Trophoblast cell (in vitro differentiated cells and primary cell): ENCODE results near the gene BRAF.

Source experiments
- DNase-seq, 2 donors: peaks; one replicate each; pipeline ENCODE4 v3.0.0-alpha.2; 2016
- H2AFZ ChIP-seq: 2 replicates; pipeline ENCODE4 v1.6.1; 2013; ENCODE audit warnings: low read length, moderate library complexity, mild to moderate bottlenecking; ENCODE audit not compliant: insufficient read depth, poor library complexity
- H2AK5ac ChIP-seq: 2 replicates; pipeline ENCODE4 v1.6.1; 2013; ENCODE audit warnings: mild to moderate bottlenecking, low read length
- H2BK120ac ChIP-seq: 2 replicates; pipeline ENCODE4 v1.6.1; 2013; ENCODE audit warnings: low read length, mild to moderate bottlenecking, moderate library complexity; ENCODE audit not compliant: insufficient read depth, poor library complexity
- H2BK12ac ChIP-seq: 2 replicates; pipeline ENCODE4 v1.6.1; 2013; ENCODE audit warnings: mild to moderate bottlenecking, low read length, moderate library complexity
- H2BK5ac ChIP-seq: 2 replicates; pipeline ENCODE4 v1.6.1; 2013; ENCODE audit warnings: low read length, low read depth, moderate library complexity, mild to moderate bottlenecking; ENCODE audit not compliant: poor library complexity
- H3K14ac ChIP-seq: 2 replicates; pipeline ENCODE4 v1.6.1; 2013; ENCODE audit warnings: mild to moderate bottlenecking, low read length
- H3K18ac ChIP-seq: 2 replicates; pipeline ENCODE4 v1.6.1; 2013; ENCODE audit warnings: mild to moderate bottlenecking, low read length
- H3K23ac ChIP-seq: 2 replicates; pipeline ENCODE4 v1.6.1; 2013; ENCODE audit warnings: low read length
- H3K27ac ChIP-seq: 2 replicates; pipeline ENCODE4 v1.5.1; 2013; ENCODE audit warnings: low read depth, mild to moderate bottlenecking, inconsistent platforms, low read length, moderate library complexity
- H3K27me3 ChIP-seq: 2 replicates; pipeline ENCODE4 v1.6.1; 2013; ENCODE audit warnings: inconsistent platforms, mild to moderate bottlenecking, low read length, moderate library complexity; ENCODE audit not compliant: insufficient read depth
- H3K36me3 ChIP-seq, 2 experiments: 1 replicate in 1 of 2; 2 replicates in 1 of 2; pipeline ENCODE4 v1.6.1; 2013; ENCODE audit warnings: low read length in 2 of 2, mild to moderate bottlenecking in 2 of 2, moderate library complexity in 1 of 2; ENCODE audit not compliant: insufficient read depth in 2 of 2, control insufficient read depth in 1 of 2
- H3K4ac ChIP-seq: 2 replicates; pipeline ENCODE4 v1.6.1; 2013; ENCODE audit warnings: low read depth, mild to moderate bottlenecking, low read length, moderate library complexity
- H3K4me1 ChIP-seq, 2 experiments: 1 replicate in 1 of 2; 2 replicates in 1 of 2; pipeline ENCODE4 v1.6.1; 2013; ENCODE audit warnings: low read length in 2 of 2, mild to moderate bottlenecking in 2 of 2, moderate library complexity in 1 of 2; ENCODE audit not compliant: insufficient read depth in 2 of 2, control insufficient read depth in 1 of 2
- H3K4me2 ChIP-seq: 2 replicates; pipeline ENCODE4 v1.6.1; 2013; ENCODE audit warnings: inconsistent platforms, mild to moderate bottlenecking, low read length, moderate library complexity
- H3K4me3 ChIP-seq: 2 replicates; pipeline ENCODE4 v1.5.1; 2013; ENCODE audit warnings: mild to moderate bottlenecking, low read depth, low read length, inconsistent platforms
- H3K79me1 ChIP-seq: one replicate; pipeline ENCODE4 v1.6.1; 2013; ENCODE audit warnings: low read length
- H3K79me2 ChIP-seq: 2 replicates; pipeline ENCODE4 v1.6.1; 2013; ENCODE audit warnings: low read length, mild to moderate bottlenecking; ENCODE audit not compliant: control insufficient read depth, insufficient read depth, poor library complexity
- H3K9ac ChIP-seq: 2 replicates; pipeline ENCODE4 v1.6.1; 2013; ENCODE audit warnings: mild to moderate bottlenecking, low read length
- H3K9me3 ChIP-seq: 2 replicates; pipeline ENCODE4 v1.6.1; 2013; ENCODE audit warnings: low read depth, mild to moderate bottlenecking, control low read depth, inconsistent platforms, low read length; ENCODE audit not compliant: insufficient read depth
- H4K12ac ChIP-seq: 2 replicates; pipeline ENCODE4 v1.6.1; 2013; ENCODE audit warnings: low read depth, mild to moderate bottlenecking, low read length, moderate library complexity
- H4K8ac ChIP-seq: 2 replicates; pipeline ENCODE4 v1.6.1; 2013; ENCODE audit warnings: low read depth, mild to moderate bottlenecking, low read length, moderate library complexity
- H4K91ac ChIP-seq: one replicate; pipeline ENCODE4 v1.6.1; 2013; ENCODE audit warnings: low read depth, mild to moderate bottlenecking, low read length, moderate library complexity
- WGBS: extraction: QIAGEN DNeasy Blood & Tissue Kit; methylation state at CpG from one replicate; pipeline ENCODE4 v1.1.7; 2013; ENCODE audit warnings: missing lambda C conversion rate; ENCODE audit not compliant: insufficient read length, insufficient coverage; ENCODE audit errors: extremely low coverage; 5-methylcytosine and 5-hydroxymethylcytosine counted together

Gene BRAF

GRCh38 chr7:140896996-140897395 is 27.7 kb downstream of the BRAF start:
- no peak overlapping the region for H3K27ac ChIP-seq
- H3K4ac ChIP-seq: no peak overlapping the region
- no peak overlapping the region for H4K12ac ChIP-seq
- DNase-seq: no peak
- H2BK120ac ChIP-seq: no peak overlapping the region
- H3K79me2 ChIP-seq: no peaks in the 10 kb centered on the region
- H2BK5ac ChIP-seq: no peak overlapping the region
- no CpG with 5 or more reads among the region's 3 CpGs for WGBS
- H2AFZ ChIP-seq: no peak overlapping the region
- H3K79me1 ChIP-seq: no peaks in the 10 kb centered on the region
- no peaks in the 10 kb centered on the region for H3K36me3 ChIP-seq
- H3K23ac ChIP-seq: no peak overlapping the region
- H2AK5ac ChIP-seq: no peak overlapping the region
- H4K91ac ChIP-seq: no peak overlapping the region
- no peak overlapping the region for H3K18ac ChIP-seq
- H3K4me1 ChIP-seq: peaks cover 0 to 3% of the 10 kb centered on the region in 2 experiments
- no peaks in the 10 kb centered on the region for H3K9me3 ChIP-seq
- no peak overlapping the region for H3K9ac ChIP-seq
- H3K14ac ChIP-seq: no peak overlapping the region
- no peak overlapping the region for H3K4me2 ChIP-seq
- H4K8ac ChIP-seq: no peak overlapping the region
- no peak overlapping the region for H3K4me3 ChIP-seq
- H2BK12ac ChIP-seq: no peak overlapping the region
- H3K27me3 ChIP-seq: no peaks in the 10 kb centered on the region

DNA sequence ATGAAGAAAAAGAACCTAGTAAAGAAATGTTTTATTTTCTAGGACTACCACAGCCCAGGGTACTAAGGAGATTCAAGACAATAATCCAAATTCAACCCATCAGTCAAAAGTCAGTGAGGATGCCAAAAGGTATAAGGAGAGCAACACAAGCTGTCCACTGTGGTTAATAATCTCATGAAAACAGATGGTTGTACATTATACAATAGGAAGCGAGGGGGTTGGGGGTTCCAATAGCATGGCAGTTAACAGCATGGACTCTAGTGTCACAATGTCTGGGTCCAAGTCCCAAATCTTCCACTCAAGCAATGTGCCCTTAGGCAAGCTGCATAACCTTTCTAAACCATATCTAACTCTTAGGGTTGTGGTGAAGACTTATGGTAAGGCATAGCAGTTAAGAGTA is 35.1 kb downstream of the BRAF start:
- Histone ChIP-seq H3K9me3 (no peaks in the 10 kb centered on the region), H3K79me1 (no peaks in the 10 kb centered on the region), H3K18ac (no peak overlapping the region), H4K8ac (no peak overlapping the region), H3K79me2 (no peaks in the 10 kb centered on the region), H4K12ac (no peak overlapping the region), H3K9ac (no peak overlapping the region), H3K23ac (no peak overlapping the region), H3K14ac (no peak overlapping the region), H2AFZ (no peak overlapping the region), H3K27ac (no peak overlapping the region), H3K4me1 (peaks cover 3% of the 10 kb centered on the region in 2 experiments), H2BK12ac (no peak overlapping the region), H3K27me3 (no peaks in the 10 kb centered on the region), H2BK5ac (no peak overlapping the region), H3K4ac (no peak overlapping the region), H2BK120ac (no peak overlapping the region), H2AK5ac (no peak overlapping the region), H3K36me3 (no peaks in the 10 kb centered on the region), H3K4me3 (no peak overlapping the region), H4K91ac (no peak overlapping the region), H3K4me2 (no peak overlapping the region)
- no CpG with 5 or more reads among the region's 1 CpG for WGBS
- DNase-seq: no peak

DNA sequence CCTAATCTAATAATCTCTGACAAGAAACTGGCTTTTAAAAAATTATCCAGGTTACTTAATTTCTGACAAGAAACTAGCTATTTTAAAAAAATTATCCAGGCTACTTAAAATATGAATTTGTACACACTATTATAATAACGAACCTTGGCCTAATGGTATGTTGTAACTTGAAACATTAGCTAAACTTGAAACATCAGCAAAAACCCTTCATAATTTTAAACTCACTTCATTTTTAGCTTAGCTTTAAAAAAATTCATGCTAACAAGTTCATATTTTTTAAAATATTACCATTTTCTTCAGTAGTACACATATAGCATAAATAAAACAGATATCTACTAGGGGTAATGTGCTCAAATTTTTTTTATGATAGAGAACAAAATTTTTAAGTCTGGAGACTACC is 35.6 kb downstream of the BRAF start:
- H3K79me2 ChIP-seq: no peaks in the 10 kb centered on the region
- H2AFZ ChIP-seq: no peak overlapping the region
- no peaks in the 10 kb centered on the region for H3K27me3 ChIP-seq
- H4K8ac ChIP-seq: no peak overlapping the region
- H3K4me3 ChIP-seq: no peak overlapping the region
- H2BK12ac ChIP-seq: no peak overlapping the region
- H3K14ac ChIP-seq: no peak overlapping the region
- H3K79me1 ChIP-seq: no peaks in the 10 kb centered on the region
- H4K12ac ChIP-seq: no peak overlapping the region
- H2BK5ac ChIP-seq: no peak overlapping the region
- no peak overlapping the region for H3K18ac ChIP-seq
- no peak overlapping the region for H2BK120ac ChIP-seq
- WGBS: no CpG with 5 or more reads among the region's 1 CpG
- H3K4me1 ChIP-seq: peaks cover 3% of the 10 kb centered on the region in 2 experiments
- H3K27ac ChIP-seq: no peak overlapping the region
- H4K91ac ChIP-seq: no peak overlapping the region
- no peak overlapping the region for H3K23ac ChIP-seq
- no peak for DNase-seq
- H2AK5ac ChIP-seq: no peak overlapping the region
- H3K9ac ChIP-seq: no peak overlapping the region
- H3K36me3 ChIP-seq: no peaks in the 10 kb centered on the region
- H3K9me3 ChIP-seq: no peaks in the 10 kb centered on the region
- H3K4me2 ChIP-seq: no peak overlapping the region
- H3K4ac ChIP-seq: no peak overlapping the region

DNA sequence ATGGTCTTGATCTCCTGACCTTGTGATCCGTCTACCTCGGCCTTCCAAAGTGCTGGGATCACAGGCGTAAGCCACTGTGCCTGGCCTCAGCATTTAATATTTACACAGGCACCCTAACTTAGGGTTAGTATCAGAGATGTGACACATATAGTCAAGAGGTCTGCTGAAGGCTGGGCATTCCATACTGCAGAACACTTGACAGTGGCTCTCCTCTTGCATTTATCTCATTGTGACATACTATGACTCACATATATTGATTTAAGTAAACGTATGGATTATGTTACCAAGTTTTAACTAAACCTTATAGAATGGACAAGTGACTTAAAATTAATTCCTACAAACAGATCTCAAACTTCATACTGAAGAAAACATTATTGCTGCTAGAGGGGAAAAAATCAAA is 36.6 kb downstream of the BRAF start:
- H3K36me3 ChIP-seq: no peaks in the 10 kb centered on the region
- no peak overlapping the region for H3K4ac ChIP-seq
- no peak overlapping the region for H2BK12ac ChIP-seq
- no peaks in the 10 kb centered on the region for H3K79me1 ChIP-seq
- no peak overlapping the region for H2BK5ac ChIP-seq
- H3K4me3 ChIP-seq: no peak overlapping the region
- H2BK120ac ChIP-seq: no peak overlapping the region
- no peak overlapping the region for H3K14ac ChIP-seq
- H3K27me3 ChIP-seq: no peaks in the 10 kb centered on the region
- no peak overlapping the region for H3K4me2 ChIP-seq
- H3K27ac ChIP-seq: no peak overlapping the region
- no peak overlapping the region for H2AK5ac ChIP-seq
- WGBS: no CpG with 5 or more reads among the region's 4 CpGs
- peaks cover 0 to 3% of the 10 kb centered on the region in 2 experiments for H3K4me1 ChIP-seq
- no peaks in the 10 kb centered on the region for H3K9me3 ChIP-seq
- no peak overlapping the region for H3K18ac ChIP-seq
- H3K9ac ChIP-seq: no peak overlapping the region
- no peaks in the 10 kb centered on the region for H3K79me2 ChIP-seq
- no peak overlapping the region for H3K23ac ChIP-seq
- H4K12ac ChIP-seq: no peak overlapping the region
- H2AFZ ChIP-seq: no peak overlapping the region
- no peak overlapping the region for H4K8ac ChIP-seq
- no peak for DNase-seq
- no peak overlapping the region for H4K91ac ChIP-seq
